ENCODE data around the gene S100A6.

The S100A6 gene

GRCh38 chr1:153536012-153536670 lies 350 bp upstream of the S100A6 start:
- peak overlapping the region; percentile 95 for H3K4me3 ChIP-seq (IDR thresholded peaks at IDR 0.05; ENCODE audit: insufficient read depth, low read depth, low read length)
- peak overlapping the region; percentile 84 for H2AFZ ChIP-seq (ENCODE audit: low read depth)
- H4K20me1 ChIP-seq (ENCODE audit: insufficient read depth), result no peaks in the 10 kb centered on the region
- peak overlapping the region; percentile 76 for H3K9ac ChIP-seq
- no peaks in the 10 kb centered on the region for H3K36me3 ChIP-seq (ENCODE audit: insufficient read depth)
- H3K4me2 ChIP-seq, result peak overlapping the region; percentile 91
- H3K27ac ChIP-seq, result peak overlapping the region; percentile 58
- H3K4me1 ChIP-seq (ENCODE audit: low read depth, poor library complexity, severe bottlenecking), result peaks cover 16% of the 10 kb centered on the region
- TF ChIP-seq CTCF (conservative IDR thresholded peaks at IDR 0.05; ENCODE audit: low read depth, low read length), result no peak
- no peaks in the 10 kb centered on the region for H3K79me2 ChIP-seq (ENCODE audit: insufficient read depth, low read depth)
- no peaks in the 10 kb centered on the region for H3K27me3 ChIP-seq (ENCODE audit: insufficient read depth, low read depth)

GRCh38 chr1:153534925-153535241 lies 908 bp downstream of the S100A6 start:
- Histone ChIP-seq H3K4me3 (IDR thresholded peaks at IDR 0.05; ENCODE audit: insufficient read depth, low read depth, low read length) (no peak overlapping the region), H3K9ac (peak overlapping the region; percentile 76; the same call in 1 of the 2 replicates), H3K36me3 (ENCODE audit: insufficient read depth) (no peaks in the 10 kb centered on the region), H3K4me2 (peak overlapping the region; percentile 74), H3K4me1 (ENCODE audit: low read depth, poor library complexity, severe bottlenecking) (peaks cover 16% of the 10 kb centered on the region), H3K79me2 (ENCODE audit: insufficient read depth, low read depth) (no peaks in the 10 kb centered on the region), H3K27me3 (ENCODE audit: insufficient read depth, low read depth) (no peaks in the 10 kb centered on the region), H3K27ac (no peak overlapping the region), H4K20me1 (ENCODE audit: insufficient read depth) (no peaks in the 10 kb centered on the region), H2AFZ (ENCODE audit: low read depth) (peak overlapping the region; percentile 75; the same call in 1 of the 2 replicates)
- no peak for TF ChIP-seq CTCF (conservative IDR thresholded peaks at IDR 0.05; ENCODE audit: low read depth, low read length)

GRCh38 chr1:153534226-153534924 lies 1.4 kb downstream of the S100A6 start:
- H3K4me2 ChIP-seq, result no peak overlapping the region; the same call in 1 of the 2 replicates

GRCh38 chr1:153533689-153534201 lies 2.0 kb downstream of the S100A6 start:
- TF ChIP-seq CTCF (conservative IDR thresholded peaks at IDR 0.05; ENCODE audit: low read depth, low read length), result no peak
- no peaks in the 10 kb centered on the region for H3K27me3 ChIP-seq (ENCODE audit: insufficient read depth, low read depth)
- H3K4me1 ChIP-seq (ENCODE audit: low read depth, poor library complexity, severe bottlenecking), result peaks cover 16% of the 10 kb centered on the region
- H3K9ac ChIP-seq, result no peak overlapping the region
- H3K36me3 ChIP-seq (ENCODE audit: insufficient read depth), result no peaks in the 10 kb centered on the region
- no peak overlapping the region for H3K27ac ChIP-seq
- H3K4me2 ChIP-seq, result no peak overlapping the region
- H3K4me3 ChIP-seq (IDR thresholded peaks at IDR 0.05; ENCODE audit: insufficient read depth, low read depth, low read length), result no peak overlapping the region
- H4K20me1 ChIP-seq (ENCODE audit: insufficient read depth), result no peaks in the 10 kb centered on the region
- H2AFZ ChIP-seq (ENCODE audit: low read depth), result no peak overlapping the region
- no peaks in the 10 kb centered on the region for H3K79me2 ChIP-seq (ENCODE audit: insufficient read depth, low read depth)

More at GRCh38 chr1:153534226-153534924, 1.4 kb downstream of the S100A6 start:
- H3K27me3 ChIP-seq (ENCODE audit: insufficient read depth, low read depth), result no peaks in the 10 kb centered on the region
- H3K4me1 ChIP-seq (ENCODE audit: low read depth, poor library complexity, severe bottlenecking), result peaks cover 16% of the 10 kb centered on the region
- H3K27ac ChIP-seq, result no peak overlapping the region
- no peaks in the 10 kb centered on the region for H4K20me1 ChIP-seq (ENCODE audit: insufficient read depth)
- H3K36me3 ChIP-seq (ENCODE audit: insufficient read depth), result no peaks in the 10 kb centered on the region
- no peak overlapping the region for H2AFZ ChIP-seq (ENCODE audit: low read depth)
- no peak for TF ChIP-seq CTCF (conservative IDR thresholded peaks at IDR 0.05; ENCODE audit: low read depth, low read length)
- H3K9ac ChIP-seq, result no peak overlapping the region
- H3K79me2 ChIP-seq (ENCODE audit: insufficient read depth, low read depth), result no peaks in the 10 kb centered on the region
- H3K4me3 ChIP-seq (IDR thresholded peaks at IDR 0.05; ENCODE audit: insufficient read depth, low read depth, low read length), result no peak overlapping the region

Data from KMS-11 (cell line).